ENCODE data around the gene ASMTL.

GRCh38 chrX:1486749-1487361, 34.1 kb upstream of the ASMTL start:
- TF ChIP-seq, protein P1, sequence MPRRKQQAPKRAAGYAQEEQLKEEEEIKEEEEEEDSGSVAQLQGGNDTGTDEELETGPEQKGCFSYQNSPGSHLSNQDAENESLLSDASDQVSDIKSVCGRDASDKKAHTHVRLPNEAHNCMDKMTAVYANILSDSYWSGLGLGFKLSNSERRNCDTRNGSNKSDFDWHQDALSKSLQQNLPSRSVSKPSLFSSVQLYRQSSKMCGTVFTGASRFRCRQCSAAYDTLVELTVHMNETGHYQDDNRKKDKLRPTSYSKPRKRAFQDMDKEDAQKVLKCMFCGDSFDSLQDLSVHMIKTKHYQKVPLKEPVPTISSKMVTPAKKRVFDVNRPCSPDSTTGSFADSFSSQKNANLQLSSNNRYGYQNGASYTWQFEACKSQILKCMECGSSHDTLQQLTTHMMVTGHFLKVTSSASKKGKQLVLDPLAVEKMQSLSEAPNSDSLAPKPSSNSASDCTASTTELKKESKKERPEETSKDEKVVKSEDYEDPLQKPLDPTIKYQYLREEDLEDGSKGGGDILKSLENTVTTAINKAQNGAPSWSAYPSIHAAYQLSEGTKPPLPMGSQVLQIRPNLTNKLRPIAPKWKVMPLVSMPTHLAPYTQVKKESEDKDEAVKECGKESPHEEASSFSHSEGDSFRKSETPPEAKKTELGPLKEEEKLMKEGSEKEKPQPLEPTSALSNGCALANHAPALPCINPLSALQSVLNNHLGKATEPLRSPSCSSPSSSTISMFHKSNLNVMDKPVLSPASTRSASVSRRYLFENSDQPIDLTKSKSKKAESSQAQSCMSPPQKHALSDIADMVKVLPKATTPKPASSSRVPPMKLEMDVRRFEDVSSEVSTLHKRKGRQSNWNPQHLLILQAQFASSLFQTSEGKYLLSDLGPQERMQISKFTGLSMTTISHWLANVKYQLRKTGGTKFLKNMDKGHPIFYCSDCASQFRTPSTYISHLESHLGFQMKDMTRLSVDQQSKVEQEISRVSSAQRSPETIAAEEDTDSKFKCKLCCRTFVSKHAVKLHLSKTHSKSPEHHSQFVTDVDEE (CRISPR knock-in tag; IDR thresholded peaks at IDR 0.05) = no peak
- TF ChIP-seq ZFP3 (CRISPR knock-in tag; IDR thresholded peaks at IDR 0.05) (no peak), ZFP30 (CRISPR knock-in tag; IDR thresholded peaks at IDR 0.05) (no peak), PATZ1 (CRISPR knock-in tag; IDR thresholded peaks at IDR 0.05; ENCODE audit: borderline replicate concordance) (no peak), RARB (CRISPR knock-in tag; IDR thresholded peaks at IDR 0.05) (no peak), ZNF70 (CRISPR knock-in tag; IDR thresholded peaks at IDR 0.05) (no peak), ARNTL (CRISPR knock-in tag; IDR thresholded peaks at IDR 0.05; ENCODE audit: borderline replicate concordance, low read depth) (no peak), ZNF565 (CRISPR knock-in tag; conservative IDR thresholded peaks at IDR 0.05; ENCODE audit: low read depth) (no peak), OSR1 (CRISPR knock-in tag; IDR thresholded peaks at IDR 0.05) (no peak)
- TF ChIP-seq, protein P2, sequence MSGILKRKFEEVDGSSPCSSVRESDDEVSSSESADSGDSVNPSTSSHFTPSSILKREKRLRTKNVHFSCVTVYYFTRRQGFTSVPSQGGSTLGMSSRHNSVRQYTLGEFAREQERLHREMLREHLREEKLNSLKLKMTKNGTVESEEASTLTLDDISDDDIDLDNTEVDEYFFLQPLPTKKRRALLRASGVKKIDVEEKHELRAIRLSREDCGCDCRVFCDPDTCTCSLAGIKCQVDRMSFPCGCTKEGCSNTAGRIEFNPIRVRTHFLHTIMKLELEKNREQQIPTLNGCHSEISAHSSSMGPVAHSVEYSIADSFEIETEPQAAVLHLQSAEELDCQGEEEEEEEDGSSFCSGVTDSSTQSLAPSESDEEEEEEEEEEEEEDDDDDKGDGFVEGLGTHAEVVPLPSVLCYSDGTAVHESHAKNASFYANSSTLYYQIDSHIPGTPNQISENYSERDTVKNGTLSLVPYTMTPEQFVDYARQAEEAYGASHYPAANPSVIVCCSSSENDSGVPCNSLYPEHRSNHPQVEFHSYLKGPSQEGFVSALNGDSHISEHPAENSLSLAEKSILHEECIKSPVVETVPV (CRISPR knock-in tag; IDR thresholded peaks at IDR 0.05) = no peak
- TF ChIP-seq, protein P3, sequence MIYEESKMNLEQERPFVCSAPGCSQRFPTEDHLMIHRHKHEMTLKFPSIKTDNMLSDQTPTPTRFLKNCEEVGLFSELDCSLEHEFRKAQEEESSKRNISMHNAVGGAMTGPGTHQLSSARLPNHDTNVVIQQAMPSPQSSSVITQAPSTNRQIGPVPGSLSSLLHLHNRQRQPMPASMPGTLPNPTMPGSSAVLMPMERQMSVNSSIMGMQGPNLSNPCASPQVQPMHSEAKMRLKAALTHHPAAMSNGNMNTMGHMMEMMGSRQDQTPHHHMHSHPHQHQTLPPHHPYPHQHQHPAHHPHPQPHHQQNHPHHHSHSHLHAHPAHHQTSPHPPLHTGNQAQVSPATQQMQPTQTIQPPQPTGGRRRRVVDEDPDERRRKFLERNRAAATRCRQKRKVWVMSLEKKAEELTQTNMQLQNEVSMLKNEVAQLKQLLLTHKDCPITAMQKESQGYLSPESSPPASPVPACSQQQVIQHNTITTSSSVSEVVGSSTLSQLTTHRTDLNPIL (CRISPR knock-in tag; IDR thresholded peaks at IDR 0.05; ENCODE audit: low read depth) = no peak
